ENCODE data around the gene SLC22A23.

SLC22A23 gene

DNA sequence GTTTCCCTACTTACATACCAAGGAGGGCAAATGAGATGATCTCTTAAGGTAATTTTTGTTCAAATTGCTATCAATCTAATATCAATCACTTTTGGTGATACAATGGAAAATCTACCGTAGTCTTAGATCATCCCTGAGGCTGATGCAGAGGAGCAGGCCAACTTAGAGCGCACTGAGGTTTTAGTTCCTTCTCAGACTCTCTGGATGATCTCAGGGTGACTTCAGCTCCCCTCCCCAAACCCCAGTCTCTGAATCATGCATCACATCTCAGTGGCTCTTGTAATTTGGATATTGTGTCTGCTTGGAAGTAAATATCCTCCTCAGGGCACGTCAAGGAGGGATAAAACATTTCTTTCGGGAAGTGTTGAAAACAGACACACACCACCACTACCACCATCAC is 235.3 kb downstream of the SLC22A23 start:
- DNase-seq (ENCODE audit: low spot score), result peak; percentile 7

DNA sequence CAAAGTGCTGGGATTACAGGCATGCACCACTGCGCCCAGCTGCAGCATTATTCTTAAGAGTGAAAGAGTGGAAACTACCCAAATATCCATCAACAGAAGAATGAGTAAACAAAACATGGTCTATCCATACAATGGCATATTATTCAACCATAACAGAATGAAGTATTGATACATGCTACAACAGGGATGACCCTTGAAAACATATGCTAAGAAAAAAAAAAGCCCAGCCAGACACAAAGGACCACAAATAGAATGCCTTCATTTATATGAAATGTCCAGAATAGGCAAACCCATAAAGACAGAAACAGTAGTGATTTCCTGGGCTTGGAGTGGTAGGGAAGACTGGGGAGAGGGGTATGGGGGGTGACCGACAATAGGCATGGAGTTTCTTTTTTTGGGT is 236.5 kb downstream of the SLC22A23 start:
- DNase-seq (ENCODE audit: low spot score), result no peak
